K562 (cell line): ENCODE results near the gene CHD6. TPM values are rescaled to one million over a fixed set of nuclear protein-coding genes. Genes with fewer than 3 reads are reported as not detected.

Source experiments
- ATAC-seq: fragments of 200-7000 bp; cut with Tn5 transposase; 3 replicates; pipeline ENCODE4 v1.9.1; 2020; ENCODE audit warnings: moderate library complexity
- BruUV-seq: library from RNA; stranded (reverse); fragments of 400-500 nt; replicated peaks from 2 replicates; lab custom pipeline; 2021; lab: Mats Ljungman, UMichigan
- CTCF ChIA-PET: fragments of 300-600 bp; formaldehyde crosslinking; extraction: SDS; loops from one replicate; lab custom pipeline; 2021; ENCODE audit warnings: low intra/inter-chr PET ratio; lab: Yijun Ruan, JAX
- POLR2A ChIA-PET: fragments of 300-600, 350-650 bp; sonication (Branson Sonifier 250); formaldehyde crosslinking; extraction: SDS; loops from one replicate; lab custom pipeline; 2021; ENCODE audit warnings: antibody characterized with exemption, inconsistent platforms; lab: Yijun Ruan, JAX
- DNase-seq, 4 experiments: peaks; one replicate each; pipeline versions ENCODE4 v3.0.0 to v3.0.0-alpha.2; 2011 to 2018; ENCODE audit warnings: low spot score in 3 of 4, mixed read lengths in 3 of 4; ENCODE audit errors: extremely low read depth in 1 of 4
- FAIRE-seq: peaks from 2 replicates; lab custom pipeline; 2011; peaks lifted over from hg19 to GRCh38; lab: Jason Lieb, UNC
- H2AFZ ChIP-seq: 2 replicates; pipeline ENCODE4 v1.6.0; 2011; ENCODE audit warnings: low read depth, low read length, control low read depth, inconsistent platforms
- H3K27ac ChIP-seq: fragments of 200-600 bp; 3 replicates; pipeline ENCODE4 v1.8.0; 2011; ENCODE audit warnings: low read depth, mild to moderate bottlenecking, control low read depth, inconsistent platforms, low read length, moderate library complexity, mixed read lengths; ENCODE audit errors: extremely low read depth
- H3K27me3 ChIP-seq, 2 experiments: fragments of 300-600 bp in 1 of 2; 2 replicates in 1 of 2; 3 replicates in 1 of 2; pipeline versions ENCODE4 v1.6.0 to v1.8.0; 2011; ENCODE audit warnings: inconsistent platforms in 2 of 2, low read length in 2 of 2, mild to moderate bottlenecking in 1 of 2, mixed read lengths in 1 of 2, moderate library complexity in 1 of 2; ENCODE audit not compliant: control insufficient read depth in 2 of 2, insufficient read depth in 2 of 2
- H3K36me3 ChIP-seq: fragments of 300-600 bp; 3 replicates; pipeline ENCODE4 v1.8.0; 2011; ENCODE audit warnings: mild to moderate bottlenecking, low read length, inconsistent platforms; ENCODE audit not compliant: control insufficient read depth, insufficient read depth
- H3K4me1 ChIP-seq, 2 experiments: fragments of 200-600 bp in 1 of 2; replicated peaks in 1 of 2; 2 replicates in 1 of 2; 3 replicates in 1 of 2; pipeline versions ENCODE4 v1.5.1 to v1.8.0; 2011; ENCODE audit warnings: inconsistent platforms in 2 of 2, low read length in 2 of 2, mild to moderate bottlenecking in 1 of 2, mixed read lengths in 1 of 2, moderate library complexity in 1 of 2; ENCODE audit not compliant: control insufficient read depth in 2 of 2, insufficient read depth in 2 of 2
- H3K4me2 ChIP-seq: 2 replicates; pipeline ENCODE4 v1.6.1; 2011; ENCODE audit warnings: low read length, control low read depth, inconsistent platforms, mixed read lengths; ENCODE audit not compliant: insufficient read depth
- H3K4me3 ChIP-seq: fragments of 200-600 bp; sonication (generic), shearing (Covaris generic); 2 replicates; pipeline ENCODE4 v1.5.1; 2016; ENCODE audit warnings: control low read depth, inconsistent platforms
- H3K79me2 ChIP-seq: fragments of 200-600 bp; 3 replicates; pipeline ENCODE4 v1.8.0; 2011; ENCODE audit warnings: low read length, inconsistent platforms; ENCODE audit not compliant: control insufficient read depth, insufficient read depth
- H3K9ac ChIP-seq, 2 experiments: 2 replicates each; pipeline versions ENCODE4 v1.6.0 to v1.6.1; 2011; ENCODE audit warnings: low read depth in 2 of 2, low read length in 2 of 2, control low read depth in 1 of 2, inconsistent platforms in 1 of 2, mild to moderate bottlenecking in 1 of 2, mixed read lengths in 1 of 2; ENCODE audit not compliant: insufficient read depth in 1 of 2
- H3K9me1 ChIP-seq: one replicate; pipeline ENCODE4 v1.6.0; 2011; ENCODE audit warnings: inconsistent platforms, mild to moderate bottlenecking, low read length, moderate library complexity; ENCODE audit not compliant: control insufficient read depth, insufficient read depth
- H3K9me3 ChIP-seq: replicated peaks from 2 replicates; pipeline ENCODE4 v1.5.1; 2011; ENCODE audit warnings: low read depth, low read length, inconsistent platforms; ENCODE audit not compliant: control insufficient read depth, insufficient read depth
- H4K20me1 ChIP-seq: replicated peaks from 2 replicates; pipeline ENCODE4 v1.6.1; 2011; ENCODE audit warnings: low read length, inconsistent platforms, mixed read lengths; ENCODE audit not compliant: control insufficient read depth, insufficient read depth
- ADNP ChIP-seq: fragments of 200-800 bp; sonication (Bioruptor generic); IDR thresholded peaks from 2 replicates; pipeline ENCODE4 v1.6.1; 2016; ENCODE audit warnings: missing genetic modification characterization, missing compliant biosample characterization
- ARID1B ChIP-seq: fragments of 450-650 bp; IDR thresholded peaks from 2 replicates; pipeline ENCODE4 v1.6.1; 2016; ENCODE audit warnings: antibody characterized with exemption, mild to moderate bottlenecking, inconsistent platforms
- BCOR ChIP-seq: fragments of 450-650 bp; IDR thresholded peaks from 2 replicates; pipeline ENCODE4 v1.6.1; 2016
- CBX3 ChIP-seq, 2 experiments: IDR thresholded peaks; 1 replicate in 1 of 2; 2 replicates in 1 of 2; pipeline ENCODE4 v1.6.1; 2012; ENCODE audit warnings: inconsistent platforms in 2 of 2, low read length in 2 of 2, borderline replicate concordance in 1 of 2, control low read depth in 1 of 2
- CHD4 ChIP-seq: fragments of 200-600 bp; sonication (generic); IDR thresholded peaks from 3 replicates; pipeline ENCODE4 v1.6.1; 2012; ENCODE audit warnings: low read depth, mild to moderate bottlenecking, mixed read lengths, low read length, inconsistent platforms; ENCODE audit not compliant: insufficient read depth, insufficient replicate concordance, poor library complexity, severe bottlenecking
- FUS ChIP-seq: fragments of 200-400 bp; formaldehyde crosslinking; optimal IDR thresholded peaks from 2 replicates; pipeline ENCODE3; 2017; ENCODE audit warnings: low read depth, low read length
- GABPA ChIP-seq: fragments of 200-800 bp; sonication (Bioruptor generic); conservative IDR thresholded peaks from 2 replicates; pipeline ENCODE4 v1.6.1; 2016; ENCODE audit warnings: low read depth, missing genetic modification characterization, missing compliant biosample characterization
- NR2C2 ChIP-seq, 2 experiments: fragments of 200-800 bp in 1 of 2; sonication (Bioruptor generic) in 1 of 2; sonication (generic) in 1 of 2; formaldehyde crosslinking in 1 of 2; IDR thresholded peaks; 2 replicates each; pipeline versions ENCODE4 v1.6.1 to v1.8.0; 2016 to 2022; ENCODE audit warnings: mild to moderate bottlenecking in 1 of 2, missing compliant biosample characterization in 1 of 2, missing genetic modification characterization in 1 of 2, missing genetic modification reagents in 1 of 2
- SIRT6 ChIP-seq: IDR thresholded peaks from one replicate; pipeline ENCODE4 v1.6.1; 2012; ENCODE audit warnings: low read depth, mild to moderate bottlenecking, control low read depth, inconsistent platforms, low read length, moderate library complexity
- ZBTB8A ChIP-seq: fragments of 450-650 bp; IDR thresholded peaks from 2 replicates; pipeline ENCODE4 v1.6.1; 2018; ENCODE audit warnings: mild to moderate bottlenecking, moderate library complexity; ENCODE audit not compliant: partially characterized antibody
- ZNF347 ChIP-seq: fragments of 450-650 bp; formaldehyde crosslinking; IDR thresholded peaks from 2 replicates; pipeline ENCODE4 v1.4.0; 2020; ENCODE audit warnings: low read depth, mild to moderate bottlenecking, moderate library complexity
- ZNF699 ChIP-seq: fragments of 250-450 bp; sonication (Bioruptor Pico); IDR thresholded peaks from 2 replicates; pipeline ENCODE4 v1.8.0; 2021; ENCODE audit warnings: mild to moderate bottlenecking, moderate library complexity; ENCODE audit not compliant: insufficient replicate concordance
- ZNF77 ChIP-seq: fragments of 250-450 bp; sonication (Bioruptor Pico); IDR thresholded peaks from 2 replicates; pipeline ENCODE4 v1.5.0; 2020
- WGBS: fragments of 100-300 bp; shearing (Covaris generic); methylation state at CpG from one replicate; pipeline ENCODE4 v1.1.6; 2016; ENCODE audit warnings: low coverage, mixed read lengths; ENCODE audit not compliant: insufficient coverage; ENCODE audit errors: missing lambda C conversion rate; 5-methylcytosine and 5-hydroxymethylcytosine counted together
- in situ Hi-C: fragments of 300-500 bp; cut with MboI; formaldehyde crosslinking; loops from 4 replicates; pipeline ENCODE4 v1.15.0; 2018; ENCODE audit warnings: inconsistent platforms, mixed read lengths
- intact Hi-C: fragments of 100-400 bp; cut with micrococcal nuclease; formaldehyde crosslinking; loops from 2 replicates; pipeline ENCODE4 v1.14.2; 2022
- polyA plus RNA-seq, 8 experiments: library from polyadenylated mRNA; depleted of rRNA in 4 of 8; stranded (reverse) in 5 of 8; unstranded in 3 of 8; fragments of >200 nt; fragmentation: Nextera tagmentation in 2 of 8; fragmentation: Illumina TruSeq in 1 of 8; extraction: Ambion mirVana in 2 of 8; extraction: Trizol in 1 of 8; gene quantifications; 2 replicates each; pipeline versions ENCODE4 v1.2.1 to v1.2.3, GENCODE V29; 2011 to 2014; ENCODE audit warnings: inconsistent platforms in 1 of 8, missing spikeins in 1 of 8
- total RNA-seq, 7 experiments: library from RNA; depleted of rRNA in 6 of 7; stranded (reverse); fragments of >200 nt in 6 of 7; fragmentation: Illumina TruSeq in 2 of 7; extraction: Trizol in 2 of 7; gene quantifications; 2 replicates each; pipeline versions ENCODE4 v1.2.1 to v1.2.3, GENCODE V29; 2011 to 2021; ENCODE audit warnings: low replicate concordance in 1 of 7
- TF ChIP-seq, protein P1 (sequence below): fragments of 450-650 bp; IDR thresholded peaks from 2 replicates; pipeline ENCODE4 v1.6.1; 2017; ENCODE audit warnings: mild to moderate bottlenecking, moderate library complexity
- TF ChIP-seq, protein P2 (sequence below): sonication (generic); formaldehyde crosslinking; IDR thresholded peaks from 2 replicates; pipeline ENCODE4 v1.8.1; 2023; ENCODE audit warnings: mild to moderate bottlenecking, missing genetic modification reagents
- TF ChIP-seq, protein P3 (sequence below): fragments of 200-800 bp; sonication (Bioruptor generic); IDR thresholded peaks from 2 replicates; pipeline ENCODE4 v1.6.1; 2017; ENCODE audit warnings: missing genetic modification characterization, missing compliant biosample characterization
- TF ChIP-seq, protein P4 (sequence below): fragments of 450-650 bp; formaldehyde crosslinking; IDR thresholded peaks from 2 replicates; pipeline ENCODE4 v1.4.0; 2020; ENCODE audit warnings: mild to moderate bottlenecking, moderate library complexity

The CHD6 gene
- total and polyA plus RNA-seq, 9 of the 15 experiments (the other 6 are each of a cell fraction or from before 2014, with no cell fraction given): 3.9 to 24.2 (median 12.8) TPM

DNA sequence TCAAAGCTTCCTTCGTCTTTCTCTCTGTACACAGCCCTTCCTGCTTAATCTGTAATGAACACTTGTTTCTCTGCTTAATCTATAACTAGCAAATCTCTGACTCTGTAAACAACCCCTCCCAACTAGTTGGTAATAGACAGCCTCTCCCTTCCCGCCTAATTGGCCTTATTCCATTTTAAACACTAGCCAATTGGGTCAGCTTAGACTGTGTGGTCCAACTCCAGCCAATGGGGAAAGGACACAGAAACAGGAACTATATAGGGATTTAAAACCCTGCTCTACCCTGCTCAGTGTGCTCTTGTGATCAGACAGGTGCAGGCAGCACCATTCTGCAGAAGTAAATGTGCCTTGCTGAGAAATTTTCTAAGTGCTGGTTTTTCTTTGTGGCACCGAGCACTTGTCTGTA, 18.5 kb downstream of the CHD6 start:
- Histone ChIP-seq H4K20me1 (no peaks in the 10 kb centered on the region), H2AFZ (no peak overlapping the region), H3K27me3 (no peaks in the 10 kb centered on the region), H3K79me2 (peaks cover 92% of the 10 kb centered on the region), H3K9me1 (no peaks in the 10 kb centered on the region), H3K4me1 (no peaks in the 10 kb centered on the region; a peak in 1 of 5 replicates), H3K27ac (no peak overlapping the region), H3K4me2 (no peak overlapping the region), H3K4me3 (no peak overlapping the region), H3K9ac (no peak overlapping the region), H3K36me3 (no peaks in the 10 kb centered on the region; the same call in 2 of the 3 replicates), H3K9me3 (peaks cover 32% of the 10 kb centered on the region)
- DNase-seq (no peak), ATAC-seq (no peak), FAIRE-seq (peak; percentile 29)
- intact Hi-C loops (no loop called here), in situ Hi-C loops (no loop called here)
- CTCF ChIA-PET: no interaction called here
- 54% methylated on average over 3 of the region's 3 CpGs for WGBS
- POLR2A ChIA-PET: no interaction called here
- BruUV-seq: no TSS peak
- no peak for TF ChIP-seq ZNF347 (CRISPR knock-in tag)
- TF ChIP-seq, protein P1, sequence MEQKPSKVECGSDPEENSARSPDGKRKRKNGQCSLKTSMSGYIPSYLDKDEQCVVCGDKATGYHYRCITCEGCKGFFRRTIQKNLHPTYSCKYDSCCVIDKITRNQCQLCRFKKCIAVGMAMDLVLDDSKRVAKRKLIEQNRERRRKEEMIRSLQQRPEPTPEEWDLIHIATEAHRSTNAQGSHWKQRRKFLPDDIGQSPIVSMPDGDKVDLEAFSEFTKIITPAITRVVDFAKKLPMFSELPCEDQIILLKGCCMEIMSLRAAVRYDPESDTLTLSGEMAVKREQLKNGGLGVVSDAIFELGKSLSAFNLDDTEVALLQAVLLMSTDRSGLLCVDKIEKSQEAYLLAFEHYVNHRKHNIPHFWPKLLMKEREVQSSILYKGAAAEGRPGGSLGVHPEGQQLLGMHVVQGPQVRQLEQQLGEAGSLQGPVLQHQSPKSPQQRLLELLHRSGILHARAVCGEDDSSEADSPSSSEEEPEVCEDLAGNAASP: no peak
- peak; percentile 52 for TF ChIP-seq ARID1B
- TF ChIP-seq, protein P2, sequence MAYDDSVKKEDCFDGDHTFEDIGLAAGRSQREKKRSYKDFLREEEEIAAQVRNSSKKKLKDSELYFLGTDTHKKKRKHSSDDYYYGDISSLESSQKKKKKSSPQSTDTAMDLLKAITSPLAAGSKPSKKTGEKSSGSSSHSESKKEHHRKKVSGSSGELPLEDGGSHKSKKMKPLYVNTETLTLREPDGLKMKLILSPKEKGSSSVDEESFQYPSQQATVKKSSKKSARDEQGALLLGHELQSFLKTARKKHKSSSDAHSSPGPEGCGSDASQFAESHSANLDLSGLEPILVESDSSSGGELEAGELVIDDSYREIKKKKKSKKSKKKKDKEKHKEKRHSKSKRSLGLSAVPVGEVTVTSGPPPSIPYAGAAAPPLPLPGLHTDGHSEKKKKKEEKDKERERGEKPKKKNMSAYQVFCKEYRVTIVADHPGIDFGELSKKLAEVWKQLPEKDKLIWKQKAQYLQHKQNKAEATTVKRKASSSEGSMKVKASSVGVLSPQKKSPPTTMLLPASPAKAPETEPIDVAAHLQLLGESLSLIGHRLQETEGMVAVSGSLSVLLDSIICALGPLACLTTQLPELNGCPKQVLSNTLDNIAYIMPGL (CRISPR knock-in tag): no peak
- TF ChIP-seq FUS: no peak
- no peak for TF ChIP-seq BCOR
- TF ChIP-seq NR2C2 (CRISPR knock-in tag; IDR thresholded peaks at IDR 0.05): no peak
- no peak for TF ChIP-seq NR2C2 (tag; IDR thresholded peaks at IDR 0.05)
- TF ChIP-seq ZNF77 (CRISPR knock-in tag): no peak
- no peak for TF ChIP-seq ZBTB8A
- no peak for TF ChIP-seq ZNF699 (CRISPR knock-in tag)
- TF ChIP-seq, protein P3, sequence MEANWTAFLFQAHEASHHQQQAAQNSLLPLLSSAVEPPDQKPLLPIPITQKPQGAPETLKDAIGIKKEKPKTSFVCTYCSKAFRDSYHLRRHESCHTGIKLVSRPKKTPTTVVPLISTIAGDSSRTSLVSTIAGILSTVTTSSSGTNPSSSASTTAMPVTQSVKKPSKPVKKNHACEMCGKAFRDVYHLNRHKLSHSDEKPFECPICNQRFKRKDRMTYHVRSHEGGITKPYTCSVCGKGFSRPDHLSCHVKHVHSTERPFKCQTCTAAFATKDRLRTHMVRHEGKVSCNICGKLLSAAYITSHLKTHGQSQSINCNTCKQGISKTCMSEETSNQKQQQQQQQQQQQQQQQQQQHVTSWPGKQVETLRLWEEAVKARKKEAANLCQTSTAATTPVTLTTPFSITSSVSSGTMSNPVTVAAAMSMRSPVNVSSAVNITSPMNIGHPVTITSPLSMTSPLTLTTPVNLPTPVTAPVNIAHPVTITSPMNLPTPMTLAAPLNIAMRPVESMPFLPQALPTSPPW (CRISPR knock-in tag): no peak
- no peak for TF ChIP-seq CHD4
- TF ChIP-seq ADNP: no peak
- TF ChIP-seq SIRT6: no peak
- TF ChIP-seq CBX3 (IDR thresholded peaks at IDR 0.05; ENCODE audit: borderline replicate concordance in 1 of 2, low read length in 2 of 2): peak in 1 of 2 experiments; percentile 100; a peak in 2 of 3 replicates
- no peak for TF ChIP-seq GABPA
- TF ChIP-seq, protein P4, sequence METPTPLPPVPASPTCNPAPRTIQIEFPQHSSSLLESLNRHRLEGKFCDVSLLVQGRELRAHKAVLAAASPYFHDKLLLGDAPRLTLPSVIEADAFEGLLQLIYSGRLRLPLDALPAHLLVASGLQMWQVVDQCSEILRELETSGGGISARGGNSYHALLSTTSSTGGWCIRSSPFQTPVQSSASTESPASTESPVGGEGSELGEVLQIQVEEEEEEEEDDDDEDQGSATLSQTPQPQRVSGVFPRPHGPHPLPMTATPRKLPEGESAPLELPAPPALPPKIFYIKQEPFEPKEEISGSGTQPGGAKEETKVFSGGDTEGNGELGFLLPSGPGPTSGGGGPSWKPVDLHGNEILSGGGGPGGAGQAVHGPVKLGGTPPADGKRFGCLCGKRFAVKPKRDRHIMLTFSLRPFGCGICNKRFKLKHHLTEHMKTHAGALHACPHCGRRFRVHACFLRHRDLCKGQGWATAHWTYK: no peak
